OCI-LY7 (cell line): ENCODE data around the gene FMR1. TPM values are rescaled to one million over a fixed set of nuclear protein-coding genes. Genes with fewer than 3 reads are reported as not detected.

Experiments used
- BruUV-seq: library from RNA; stranded (reverse); fragments of 400-500 nt; replicated peaks from 2 replicates; lab custom pipeline; 2021; lab: Mats Ljungman, UMichigan
- CTCF ChIA-PET: fragments of 300-600 bp; sonication (Branson Sonifier 250); formaldehyde crosslinking; loops from one replicate; lab custom pipeline; 2022; ENCODE audit warnings: antibody characterized with exemption; ENCODE audit not compliant: unreplicated experiment; lab: Charles Lee
- POLR2A ChIA-PET: fragments of 300-600 bp; sonication (Branson Sonifier 250); formaldehyde crosslinking; loops from one replicate; lab custom pipeline; 2022; ENCODE audit warnings: antibody characterized with exemption; lab: Charles Lee
- DNase-seq: peaks from one replicate; pipeline ENCODE4 v3.0.0-alpha.2; 2015; ENCODE audit warnings: low spot score
- H2AFZ ChIP-seq: fragments of 200-600 bp; sonication (generic), shearing (Covaris generic); 2 replicates; pipeline ENCODE4 v1.6.1; 2014; ENCODE audit warnings: mild to moderate bottlenecking, antibody characterized with exemption, low read length, moderate library complexity
- H3K27ac ChIP-seq: fragments of 200-600 bp; sonication (generic); 2 replicates; pipeline ENCODE4 v1.5.1; 2014; ENCODE audit warnings: mixed run types, low read depth, mild to moderate bottlenecking, moderate library complexity, low read length, inconsistent platforms; ENCODE audit not compliant: poor library complexity, severe bottlenecking
- H3K36me3 ChIP-seq: fragments of 200-600 bp; sonication (generic); 2 replicates; pipeline ENCODE4 v1.6.1; 2014; ENCODE audit warnings: mild to moderate bottlenecking, antibody characterized with exemption, low read length, moderate library complexity, mixed read lengths; ENCODE audit not compliant: insufficient read depth
- H3K4me1 ChIP-seq: fragments of 200-600 bp; sonication (generic); 2 replicates; pipeline ENCODE4 v1.5.1; 2014; ENCODE audit warnings: mild to moderate bottlenecking, low read length; ENCODE audit not compliant: insufficient read depth, poor library complexity, severe bottlenecking
- H3K4me2 ChIP-seq: fragments of 200-600 bp; sonication (generic); 2 replicates; pipeline ENCODE4 v1.6.1; 2014; ENCODE audit warnings: mild to moderate bottlenecking, low read length
- H3K4me3 ChIP-seq: fragments of 200-600 bp; sonication (generic); 2 replicates; pipeline ENCODE4 v1.5.1; 2014; ENCODE audit warnings: mild to moderate bottlenecking, low read depth, low read length; ENCODE audit not compliant: poor library complexity, severe bottlenecking
- H3K79me2 ChIP-seq: fragments of 200-600 bp; sonication (generic); 2 replicates; pipeline ENCODE4 v1.6.1; 2016; ENCODE audit warnings: low read depth, mild to moderate bottlenecking, low read length, moderate library complexity, mixed read lengths; ENCODE audit not compliant: insufficient read depth
- H3K9me2 ChIP-seq: fragments of 200-600 bp; sonication (generic); 2 replicates; pipeline ENCODE4 v1.6.1; 2016; ENCODE audit warnings: mild to moderate bottlenecking, low read length, mixed read lengths; ENCODE audit not compliant: insufficient read depth
- H3K9me3 ChIP-seq: fragments of 200-600 bp; sonication (generic); 2 replicates; pipeline ENCODE4 v1.6.1; 2014; ENCODE audit warnings: mild to moderate bottlenecking, mixed run types, low read length, mixed read lengths
- H4K20me1 ChIP-seq: fragments of 200-600 bp; sonication (generic); 2 replicates; pipeline ENCODE4 v1.6.1; 2014; ENCODE audit warnings: mild to moderate bottlenecking, antibody characterized with exemption, low read length, moderate library complexity, mixed read lengths; ENCODE audit not compliant: insufficient read depth
- EZH2phosphoT487 ChIP-seq: fragments of 200-600 bp; sonication (generic); IDR thresholded peaks from 2 replicates; pipeline ENCODE4 v1.6.1; 2018; ENCODE audit warnings: low read depth, borderline replicate concordance, mild to moderate bottlenecking, mixed run types, antibody characterized with exemption, low read length, moderate library complexity, mixed read lengths
- intact Hi-C: fragments of 100-400 bp; cut with micrococcal nuclease; formaldehyde crosslinking; loops from one replicate; pipeline ENCODE4 v1.10.0; 2022; ENCODE audit not compliant: unreplicated experiment
- small RNA-seq: library from RNA; depleted of rRNA; stranded (forward); fragments of <200 nt; gene quantifications from one replicate; pipeline ENCODE3, GENCODE V24; 2014
- total RNA-seq, 2 experiments: library from RNA; depleted of rRNA in 1 of 2; stranded (reverse); fragments of >200 nt in 1 of 2; shearing (Covaris generic) in 1 of 2; gene quantifications; 2 replicates each; pipeline ENCODE4 v1.2.3, GENCODE V29; 2014 to 2022
- TF ChIP-seq, protein P1 (sequence below): fragments of 200-600 bp; sonication (generic); conservative IDR thresholded peaks from 2 replicates; pipeline ENCODE4 v1.5.1; 2014; ENCODE audit warnings: mild to moderate bottlenecking, antibody characterized with exemption, low read length, moderate library complexity, mixed read lengths

The FMR1 gene
- total RNA-seq, 2 experiments from 2014 or later: 19.6 to 46.7 TPM

DNA sequence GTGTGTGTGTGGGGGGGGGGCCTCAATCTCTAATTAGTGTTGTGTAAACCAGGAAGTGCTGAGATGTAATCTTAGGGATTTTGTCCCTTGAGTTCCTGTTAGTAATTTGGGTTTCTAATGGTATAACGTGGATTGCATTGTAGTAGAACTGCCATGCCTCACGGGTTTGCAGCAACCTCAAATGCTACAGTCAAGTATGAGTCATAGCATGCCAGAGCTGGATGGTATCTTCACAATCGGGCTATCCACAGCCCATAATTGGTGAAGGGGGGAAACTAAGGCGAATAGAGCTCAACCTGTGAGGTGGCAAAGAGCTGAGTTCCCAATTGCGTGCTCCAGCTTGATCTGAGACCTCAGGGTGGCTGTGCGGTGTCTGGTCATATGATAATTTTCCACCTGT is 67.2 kb downstream of the FMR1 start:
- H3K4me3 ChIP-seq: no peak overlapping the region
- H3K4me2 ChIP-seq: no peak overlapping the region
- ChIA-PET POLR2A (no interaction called here), CTCF (no interaction called here)
- H3K9me2 ChIP-seq: no peaks in the 10 kb centered on the region
- H3K79me2 ChIP-seq: no peaks in the 10 kb centered on the region
- H3K9me3 ChIP-seq: no peaks in the 10 kb centered on the region
- intact Hi-C loops: no loop called here
- no peak overlapping the region for H3K27ac ChIP-seq
- no peak overlapping the region for H2AFZ ChIP-seq
- no peaks in the 10 kb centered on the region for H3K4me1 ChIP-seq
- no peak for TF ChIP-seq EZH2phosphoT487
- TF ChIP-seq, protein P1, sequence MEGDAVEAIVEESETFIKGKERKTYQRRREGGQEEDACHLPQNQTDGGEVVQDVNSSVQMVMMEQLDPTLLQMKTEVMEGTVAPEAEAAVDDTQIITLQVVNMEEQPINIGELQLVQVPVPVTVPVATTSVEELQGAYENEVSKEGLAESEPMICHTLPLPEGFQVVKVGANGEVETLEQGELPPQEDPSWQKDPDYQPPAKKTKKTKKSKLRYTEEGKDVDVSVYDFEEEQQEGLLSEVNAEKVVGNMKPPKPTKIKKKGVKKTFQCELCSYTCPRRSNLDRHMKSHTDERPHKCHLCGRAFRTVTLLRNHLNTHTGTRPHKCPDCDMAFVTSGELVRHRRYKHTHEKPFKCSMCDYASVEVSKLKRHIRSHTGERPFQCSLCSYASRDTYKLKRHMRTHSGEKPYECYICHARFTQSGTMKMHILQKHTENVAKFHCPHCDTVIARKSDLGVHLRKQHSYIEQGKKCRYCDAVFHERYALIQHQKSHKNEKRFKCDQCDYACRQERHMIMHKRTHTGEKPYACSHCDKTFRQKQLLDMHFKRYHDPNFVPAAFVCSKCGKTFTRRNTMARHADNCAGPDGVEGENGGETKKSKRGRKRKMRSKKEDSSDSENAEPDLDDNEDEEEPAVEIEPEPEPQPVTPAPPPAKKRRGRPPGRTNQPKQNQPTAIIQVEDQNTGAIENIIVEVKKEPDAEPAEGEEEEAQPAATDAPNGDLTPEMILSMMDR: no peak
- H3K36me3 ChIP-seq: no peaks in the 10 kb centered on the region
- H4K20me1 ChIP-seq: no peaks in the 10 kb centered on the region
- no TSS peak for BruUV-seq
- no peak for DNase-seq

GRCh38 chrX:147981038-147981752 is 69.5 kb downstream of the FMR1 start, which contains the start of gene FMR1NB:
Gene FMR1NB, plus strand, starts transcription at chrX:147981337. Its CDS starts 66 bp downstream, at chrX:147981403.
- CTCF ChIA-PET: no interaction called here

More at GRCh38 chrX:147981038-147981752, 69.5 kb downstream of the FMR1 start, which contains the start of gene FMR1NB:
- intact Hi-C loops: no loop called here
- Histone ChIP-seq H2AFZ (no peak within 1 kb of the TSS), H3K4me2 (no peak within 1 kb of the TSS), H3K79me2 (no peaks in the 10 kb centered on the region), H3K27ac (no peak within 1 kb of the TSS), H3K4me3 (no peak within 1 kb of the TSS), H3K4me1 (no peaks in the 10 kb centered on the region), H3K9me2 (no peaks in the 10 kb centered on the region), H3K36me3 (no peaks in the 10 kb centered on the region), H3K9me3 (no peaks in the 10 kb centered on the region), H4K20me1 (no peaks in the 10 kb centered on the region)
- TF ChIP-seq, protein P1: no peak
- no peak for TF ChIP-seq EZH2phosphoT487
- POLR2A ChIA-PET: no interaction called here
- DNase-seq: no peak
- BruUV-seq: no TSS peak

Small RNAs within 50 kb of the gene (small RNA-seq; reads per million reads assigned to genes)
- not detected for gene RF02118

Other genes starting within 250 kb of the FMR1 start
- gene FMR1NB, start 69.4 kb downstream of the FMR1 start, total RNA-seq (2014; rRNA removed; shearing (Covaris generic)): not detected in 2 replicates
- not detected in 2 replicates for gene FMR1NB, start 69.4 kb downstream of the FMR1 start, total RNA-seq (2022)